IPS-18c (cell line): ENCODE measurements around the gene FBXW12.

Experiments
- H3K4me3 ChIP-seq: 2 replicates; pipeline ENCODE4 v1.7.0; 2013; ENCODE audit warnings: low read depth, mild to moderate bottlenecking, low read length, moderate library complexity; ENCODE audit not compliant: insufficient read depth
- H3K9me3 ChIP-seq: one replicate; pipeline ENCODE4 v1.6.1; 2013; ENCODE audit warnings: mild to moderate bottlenecking, low read length, moderate library complexity; ENCODE audit not compliant: control insufficient read depth, insufficient read depth

The FBXW12 gene

GRCh38 chr3:48436855-48437254, 64.8 kb downstream of the FBXW12 start:
- Histone ChIP-seq H3K9me3 (no peaks in the 10 kb centered on the region), H3K4me3 (no peak overlapping the region)

- H3K4me3 ChIP-seq, result no peak overlapping the region
- no peaks in the 10 kb centered on the region for H3K9me3 ChIP-seq
These were observed 65.8 kb downstream of the FBXW12 start for GRCh38 chr3:48437812-48438211.

- Histone ChIP-seq H3K4me3 (peak within 1 kb of the TSS; percentile 97), H3K9me3 (no peaks in the 10 kb centered on the region)
These were observed 68.0 kb downstream of the FBXW12 start, which contains the start of the genes CCDC51 and TMA7 for GRCh38 chr3:48439820-48440589. Gene CCDC51 (minus strand): TSS chr3:48440119. CDS start chr3:48435128, 4,991 bp downstream. Gene TMA7 (plus strand): TSS chr3:48440257. CDS start chr3:48440297, 40 bp downstream.

GRCh38 chr3:48440590-48440958, 68.6 kb downstream of the FBXW12 start:
- H3K4me3 ChIP-seq, result peak overlapping the region; percentile 97
- H3K9me3 ChIP-seq, result no peaks in the 10 kb centered on the region

GRCh38 chr3:48441940-48442339, 69.9 kb downstream of the FBXW12 start:
- H3K9me3 ChIP-seq, result no peaks in the 10 kb centered on the region
- peak overlapping the region; percentile 20; the same call in 1 of the 2 replicates for H3K4me3 ChIP-seq
